Transverse colon (tissue), 4 donors: ENCODE measurements around the gene CYSTM1.

Experiments used
- POLR2A ChIP-seq: fragments of 450-650 bp; IDR thresholded peaks from one replicate; pipeline ENCODE4 v1.6.1; 2016; ENCODE audit warnings: antibody characterized with exemption, mild to moderate bottlenecking, moderate library complexity
- POLR2AphosphoS5 ChIP-seq, 3 donors: sonication (generic); formaldehyde crosslinking; IDR thresholded peaks; one replicate each; pipeline ENCODE4 v1.6.1; 2016; ENCODE audit warnings: antibody characterized with exemption in 3 of 3
- TF ChIP-seq, protein P1 (sequence below), 5 experiments: fragments of 200-600 bp in 3 of 5; fragments of 450-650 bp in 2 of 5; sonication (generic) in 3 of 5; IDR thresholded peaks; 1 replicate in 2 of 5; 2 replicates in 3 of 5; pipeline ENCODE4 v1.5.1; 2016 to 2017; ENCODE audit warnings: antibody characterized with exemption in 5 of 5, inconsistent platforms in 3 of 5, mild to moderate bottlenecking in 2 of 5, moderate library complexity in 1 of 5

DNA sequence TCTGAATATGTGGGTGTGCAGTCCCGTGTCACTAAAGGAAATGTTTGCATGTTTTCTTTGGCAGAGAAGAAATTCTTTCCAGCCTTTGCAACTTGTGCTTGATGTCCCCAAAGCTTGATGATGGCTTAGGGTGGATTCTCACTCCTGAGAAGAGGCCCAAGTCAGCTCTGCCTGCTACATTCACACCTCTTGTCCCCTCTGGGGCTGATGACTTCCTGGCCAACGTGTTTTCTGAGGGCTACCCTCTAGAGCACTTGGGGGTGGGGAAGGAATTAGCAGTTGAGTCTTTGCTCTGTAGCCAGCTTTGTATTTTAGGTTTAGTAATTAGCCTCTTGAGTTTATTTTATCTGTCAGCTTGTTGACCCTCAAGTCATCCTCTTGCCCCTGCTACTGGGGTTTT, 19.7 kb downstream of the CYSTM1 start:
- TF ChIP-seq, protein P1, sequence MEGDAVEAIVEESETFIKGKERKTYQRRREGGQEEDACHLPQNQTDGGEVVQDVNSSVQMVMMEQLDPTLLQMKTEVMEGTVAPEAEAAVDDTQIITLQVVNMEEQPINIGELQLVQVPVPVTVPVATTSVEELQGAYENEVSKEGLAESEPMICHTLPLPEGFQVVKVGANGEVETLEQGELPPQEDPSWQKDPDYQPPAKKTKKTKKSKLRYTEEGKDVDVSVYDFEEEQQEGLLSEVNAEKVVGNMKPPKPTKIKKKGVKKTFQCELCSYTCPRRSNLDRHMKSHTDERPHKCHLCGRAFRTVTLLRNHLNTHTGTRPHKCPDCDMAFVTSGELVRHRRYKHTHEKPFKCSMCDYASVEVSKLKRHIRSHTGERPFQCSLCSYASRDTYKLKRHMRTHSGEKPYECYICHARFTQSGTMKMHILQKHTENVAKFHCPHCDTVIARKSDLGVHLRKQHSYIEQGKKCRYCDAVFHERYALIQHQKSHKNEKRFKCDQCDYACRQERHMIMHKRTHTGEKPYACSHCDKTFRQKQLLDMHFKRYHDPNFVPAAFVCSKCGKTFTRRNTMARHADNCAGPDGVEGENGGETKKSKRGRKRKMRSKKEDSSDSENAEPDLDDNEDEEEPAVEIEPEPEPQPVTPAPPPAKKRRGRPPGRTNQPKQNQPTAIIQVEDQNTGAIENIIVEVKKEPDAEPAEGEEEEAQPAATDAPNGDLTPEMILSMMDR (IDR thresholded peaks at IDR 0.05), result no peak
- no peak for TF ChIP-seq POLR2AphosphoS5 (IDR thresholded peaks at IDR 0.05)
- TF ChIP-seq POLR2A, result no peak
